GM10248 (cell line): ENCODE measurements around the gene NDUFV1.
"Not testable (repeated sequence)": the region's sequence is repeated elsewhere in the genome, so short reads cannot be mapped to it uniquely, and the experiment has no call there.

Source experiments
- CTCF ChIA-PET: fragments of 300-600 bp; sonication (Branson Sonifier 250); formaldehyde crosslinking; extraction: SDS; loops from one replicate; lab custom pipeline; 2021; ENCODE audit warnings: antibody characterized with exemption; lab: Yijun Ruan, JAX
- POLR2A ChIA-PET: fragments of 350-650 bp; sonication (Branson Sonifier 250); formaldehyde crosslinking; extraction: SDS; loops from one replicate; lab custom pipeline; 2020; ENCODE audit warnings: antibody characterized with exemption; lab: Yijun Ruan, JAX
- DNase-seq: peaks from one replicate; pipeline ENCODE4 v3.0.0; 2012; ENCODE audit errors: extremely low spot score
- TF ChIP-seq, protein P1 (sequence below): IDR thresholded peaks from 2 replicates; pipeline ENCODE4 v1.5.1; 2012; ENCODE audit warnings: mild to moderate bottlenecking, low read depth; ENCODE audit errors: extremely low read depth, missing control alignments, control extremely low read depth

The NDUFV1 gene

GRCh38 chr11:67619683-67620618 is 13.2 kb downstream of the NDUFV1 start:
- POLR2A ChIA-PET: not testable (repeated sequence)
- CTCF ChIA-PET: interaction anchor here (0.6 to 2.4 kb wide), 4 partner anchors 9 to 237 kb away, joined by 3 to 26 read pairs (median 3); partner anchors contain the start of gene NUDT8

DNA sequence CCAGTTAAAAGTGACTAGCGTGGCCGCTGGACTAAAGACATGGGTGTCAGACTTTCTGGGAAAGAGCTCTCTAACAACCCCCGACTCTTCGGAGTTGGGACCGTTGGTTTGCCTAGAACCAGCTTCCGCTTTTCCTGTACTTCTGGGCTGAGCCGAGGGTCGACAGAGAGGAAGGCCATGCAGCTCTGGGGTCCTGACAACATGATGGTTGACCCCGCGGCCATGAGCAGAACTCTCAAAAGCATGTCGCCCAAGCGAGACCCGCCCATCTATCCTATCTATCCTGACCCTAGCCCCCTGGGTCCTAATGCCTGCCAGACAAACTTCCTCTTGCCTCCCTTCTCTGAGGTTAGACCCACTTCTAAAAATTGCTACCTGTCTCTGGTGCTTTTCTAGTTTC is 13.9 kb downstream of the NDUFV1 start:
- DNase-seq, POLR2A ChIA-PET: not testable (repeated sequence)
- CTCF ChIA-PET: interaction anchor here (1.0 to 2.4 kb wide), 3 partner anchors 8 to 238 kb away, joined by 3 to 26 read pairs (median 3); partner anchors contain the start of gene NUDT8

More at GRCh38 chr11:67619683-67620618, 13.2 kb downstream of the NDUFV1 start:
- DNase-seq: not testable (repeated sequence)

GRCh38 chr11:67621928-67622327 is 15.2 kb downstream of the NDUFV1 start:
- POLR2A ChIA-PET, DNase-seq: not testable (repeated sequence)
- CTCF ChIA-PET: interaction anchor here (1.6 kb wide), 1 partner anchor 239 kb away, joined by 3 read pairs; no protein-coding TSS in a partner anchor

GRCh38 chr11:67622905-67623304 is 16.2 kb downstream of the NDUFV1 start:
- DNase-seq, POLR2A ChIA-PET: not testable (repeated sequence)
- CTCF ChIA-PET: interaction anchor here (1.0 to 1.1 kb wide), 2 partner anchors 9 to 14 kb away, joined by 3 read pairs; no protein-coding TSS in a partner anchor

DNA sequence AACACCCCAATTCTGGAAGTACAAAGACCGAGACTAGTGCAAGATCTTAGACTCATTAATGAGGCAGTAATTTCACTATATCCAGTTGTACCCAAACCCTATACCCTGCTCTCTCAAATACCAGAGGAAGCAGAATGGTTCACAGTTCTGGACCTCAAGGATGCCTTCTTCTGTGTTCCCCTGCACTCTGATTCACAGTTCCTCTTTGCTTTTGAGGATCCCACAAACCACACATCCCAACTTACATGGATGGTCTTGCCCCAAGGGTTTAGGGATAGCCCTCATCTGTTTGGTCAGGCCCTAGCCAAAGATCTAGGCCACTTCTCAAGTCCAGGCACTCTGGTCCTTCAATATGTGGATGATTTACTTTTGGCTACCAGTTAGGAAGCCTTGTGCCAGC is 17.1 kb downstream of the NDUFV1 start:
- DNase-seq, POLR2A ChIA-PET: not testable (repeated sequence)
- CTCF ChIA-PET: interaction anchor here (1.0 kb wide), 1 partner anchor 15 kb away, joined by 3 read pairs; no protein-coding TSS in a partner anchor

DNA sequence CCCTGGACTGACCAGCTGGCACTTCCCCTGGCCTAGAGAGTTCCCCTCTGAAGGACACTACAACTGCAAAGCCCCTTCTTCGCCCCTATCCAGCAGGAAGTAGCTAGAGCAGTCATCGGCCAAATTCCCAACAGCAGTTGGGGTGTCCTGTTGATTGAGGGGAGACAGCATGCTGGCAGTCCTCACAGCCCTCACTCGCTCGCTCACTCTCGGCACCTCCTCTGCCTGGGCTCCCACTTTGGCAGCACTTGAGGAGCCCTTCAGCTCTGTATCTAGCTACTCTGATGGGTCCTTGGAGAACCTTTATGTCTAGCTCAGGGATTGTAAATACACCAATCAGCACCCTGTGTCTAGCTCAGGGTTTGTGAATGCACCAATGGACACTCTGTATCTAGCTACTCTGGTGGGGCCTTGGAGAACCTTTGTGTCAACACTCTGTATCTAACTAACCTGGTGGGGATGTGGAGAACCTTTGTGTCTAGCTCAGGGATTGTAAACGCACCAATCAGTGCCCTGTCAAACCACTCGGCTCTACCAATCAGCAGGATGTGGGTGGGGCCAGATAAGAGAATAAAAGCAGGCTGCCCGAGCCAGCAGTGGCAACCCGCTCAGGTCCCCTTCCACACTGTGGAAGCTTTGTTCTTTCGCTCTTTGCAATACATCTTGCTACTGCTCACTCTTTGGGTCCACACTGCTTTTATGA is 19.5 kb downstream of the NDUFV1 start:
- CTCF ChIA-PET: interaction anchor here (1.3 to 7.7 kb wide), 3 partner anchors 8 to 23 kb away, joined by 6 to 142 read pairs (median 64); partner anchors contain the start of gene ACY3
- POLR2A ChIA-PET, DNase-seq: not testable (repeated sequence)

- ChIA-PET POLR2A (no interaction called here), CTCF (interaction anchor here (1.3 to 7.7 kb wide), 4 partner anchors 9 to 33 kb away, joined by 6 to 142 read pairs (median 68); partner anchors contain the start of gene ACY3)
- no peak for DNase-seq
- TF ChIP-seq, protein P1, sequence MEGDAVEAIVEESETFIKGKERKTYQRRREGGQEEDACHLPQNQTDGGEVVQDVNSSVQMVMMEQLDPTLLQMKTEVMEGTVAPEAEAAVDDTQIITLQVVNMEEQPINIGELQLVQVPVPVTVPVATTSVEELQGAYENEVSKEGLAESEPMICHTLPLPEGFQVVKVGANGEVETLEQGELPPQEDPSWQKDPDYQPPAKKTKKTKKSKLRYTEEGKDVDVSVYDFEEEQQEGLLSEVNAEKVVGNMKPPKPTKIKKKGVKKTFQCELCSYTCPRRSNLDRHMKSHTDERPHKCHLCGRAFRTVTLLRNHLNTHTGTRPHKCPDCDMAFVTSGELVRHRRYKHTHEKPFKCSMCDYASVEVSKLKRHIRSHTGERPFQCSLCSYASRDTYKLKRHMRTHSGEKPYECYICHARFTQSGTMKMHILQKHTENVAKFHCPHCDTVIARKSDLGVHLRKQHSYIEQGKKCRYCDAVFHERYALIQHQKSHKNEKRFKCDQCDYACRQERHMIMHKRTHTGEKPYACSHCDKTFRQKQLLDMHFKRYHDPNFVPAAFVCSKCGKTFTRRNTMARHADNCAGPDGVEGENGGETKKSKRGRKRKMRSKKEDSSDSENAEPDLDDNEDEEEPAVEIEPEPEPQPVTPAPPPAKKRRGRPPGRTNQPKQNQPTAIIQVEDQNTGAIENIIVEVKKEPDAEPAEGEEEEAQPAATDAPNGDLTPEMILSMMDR: no peak
These were observed 20.2 kb downstream of the NDUFV1 start for GRCh38 chr11:67626970-67627369.

- CTCF ChIA-PET: interaction anchor here (1.4 to 7.7 kb wide), 7 partner anchors 8 to 32 kb away, joined by 6 to 142 read pairs (median 31); partner anchors contain the start of genes ACY3 and TBX10
- TF ChIP-seq, protein P1: no peak
- no peak for DNase-seq
- POLR2A ChIA-PET: no interaction called here
These were observed 20.7 kb downstream of the NDUFV1 start for GRCh38 chr11:67627441-67627811.

DNA sequence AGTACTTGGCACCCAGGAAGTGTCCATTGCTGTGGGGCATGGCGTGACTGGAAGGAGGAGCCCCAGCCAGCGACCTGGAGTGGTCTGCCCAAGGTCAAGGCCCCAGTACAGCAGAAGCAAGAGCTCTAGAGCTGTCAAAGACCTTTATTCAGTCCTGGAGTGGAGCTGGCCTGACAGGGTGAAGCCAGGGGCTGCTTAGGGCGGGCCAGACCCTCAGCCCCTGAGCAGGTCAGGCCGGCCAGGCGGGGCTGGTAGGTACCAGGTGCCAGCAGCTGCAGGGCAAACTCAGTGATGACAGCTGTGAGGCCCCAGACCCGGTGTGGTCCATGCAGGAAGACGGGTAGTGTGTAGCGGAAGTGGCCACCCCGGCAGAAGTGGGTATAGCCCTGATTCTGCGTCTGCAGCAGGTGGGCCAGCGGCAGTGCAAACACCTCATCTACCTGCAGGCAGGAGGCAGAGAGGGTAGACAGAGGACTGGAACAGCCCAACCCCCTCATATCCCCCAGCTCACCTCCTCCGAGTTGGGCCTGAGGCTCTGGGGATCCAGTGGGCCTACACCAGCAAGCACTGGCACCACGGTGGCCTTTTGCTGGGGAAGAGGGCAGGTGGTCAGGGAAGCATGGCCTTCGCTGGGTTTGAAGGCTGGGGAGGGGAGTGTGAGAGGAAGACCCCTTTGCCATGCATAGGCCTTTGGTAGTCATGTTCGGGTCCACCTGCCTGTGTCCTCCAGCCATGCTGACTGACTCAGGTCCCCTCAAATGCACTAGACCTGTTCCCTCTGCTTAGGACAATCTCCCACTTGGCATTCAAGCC is 21.3 kb downstream of the NDUFV1 start:
- no peak for DNase-seq
- TF ChIP-seq, protein P1: no peak
- ChIA-PET POLR2A (no interaction called here), CTCF (interaction anchor here (1.4 to 7.7 kb wide), 17 partner anchors 8 to 272 kb away, joined by 4 to 142 read pairs (median 19); partner anchors contain the start of genes ACY3, ALDH3B2, GSTP1 and TBX10)
